Erythroblast (primary cell): ENCODE results near the gene ACSF3.

Experiments used
- GATA1 ChIP-seq: IDR thresholded peaks from 2 replicates; pipeline ENCODE4 v1.6.1; 2011; ENCODE audit warnings: low read depth, mild to moderate bottlenecking, control low read depth, low read length, moderate library complexity
- POLR2A ChIP-seq: IDR thresholded peaks from 2 replicates; pipeline ENCODE4 v1.6.1; 2011; ENCODE audit warnings: mild to moderate bottlenecking, low read length

GRCh38 chr16:89045881-89046280 is 47.8 kb upstream of the ACSF3 start:
- TF ChIP-seq POLR2A (no peak), GATA1 (no peak)
